Chondrocyte (in vitro differentiated cells): ENCODE results near the gene RHOT1. TPM values are rescaled to one million over a fixed set of nuclear protein-coding genes. Genes with fewer than 3 reads are reported as not detected.

Experiments used
- DNase-seq: peaks from one replicate; pipeline ENCODE4 v3.0.0; 2021; ENCODE audit warnings: mixed read lengths, low spot score
- H3K27ac Mint-ChIP-seq: one replicate; pipeline ENCODE4 v1.8.0; 2021; ENCODE audit warnings: mild to moderate bottlenecking, moderate library complexity, mixed read lengths; ENCODE audit not compliant: unreplicated experiment
- H3K27me3 Mint-ChIP-seq: 2 replicates; pipeline ENCODE4 v1.8.0; 2021; ENCODE audit warnings: low read depth, mixed read lengths
- H3K36me3 Mint-ChIP-seq: 2 replicates; pipeline ENCODE4 v1.8.0; 2021; ENCODE audit warnings: low read depth, mixed read lengths
- H3K4me1 Mint-ChIP-seq: 2 replicates; pipeline ENCODE4 v1.8.0; 2021; ENCODE audit warnings: low read depth, mild to moderate bottlenecking, mixed read lengths
- H3K4me3 Mint-ChIP-seq: one replicate; pipeline ENCODE4 v1.8.0; 2021; ENCODE audit warnings: mild to moderate bottlenecking, moderate library complexity, mixed read lengths; ENCODE audit not compliant: unreplicated experiment
- H3K9me3 Mint-ChIP-seq: 2 replicates; pipeline ENCODE4 v1.8.0; 2021; ENCODE audit warnings: low read depth, mixed read lengths
- CTCF ChIP-seq: fragments of 200-600 bp; sonication (generic); IDR thresholded peaks from 2 replicates; pipeline ENCODE4 v1.5.0; 2021; ENCODE audit warnings: antibody characterized with exemption, mild to moderate bottlenecking, moderate library complexity
- total RNA-seq: library from RNA; stranded (reverse); gene quantifications from 3 replicates; pipeline ENCODE4 v1.2.1, GENCODE V29; 2021

Gene RHOT1
- total RNA-seq, 1 donor from 2014 or later = 27.0 TPM

GRCh38 chr17:32256012-32256700, 113.9 kb downstream of the RHOT1 start:
- H3K27ac Mint-ChIP-seq = no peak overlapping the region
- no peaks in the 10 kb centered on the region for H3K36me3 Mint-ChIP-seq
- DNase-seq = no peak
- TF ChIP-seq CTCF = no peak
- H3K4me3 Mint-ChIP-seq = no peak overlapping the region
- H3K4me1 Mint-ChIP-seq = peaks cover 9% of the 10 kb centered on the region
- H3K9me3 Mint-ChIP-seq = no peaks in the 10 kb centered on the region
- H3K27me3 Mint-ChIP-seq = peaks cover 3% of the 10 kb centered on the region

- peaks cover 13% of the 10 kb centered on the region for H3K4me1 Mint-ChIP-seq
- H3K4me3 Mint-ChIP-seq = no peak overlapping the region
- H3K9me3 Mint-ChIP-seq = no peaks in the 10 kb centered on the region
- no peak for DNase-seq
- no peak overlapping the region for H3K27ac Mint-ChIP-seq
- TF ChIP-seq CTCF = no peak
- H3K36me3 Mint-ChIP-seq = no peaks in the 10 kb centered on the region
- peaks cover 5% of the 10 kb centered on the region for H3K27me3 Mint-ChIP-seq
Measured at GRCh38 chr17:32256701-32257019, 114.4 kb downstream of the RHOT1 start.

GRCh38 chr17:32258383-32259140, 116.3 kb downstream of the RHOT1 start:
- Mint-ChIP-seq H3K9me3 (no peaks in the 10 kb centered on the region), H3K36me3 (no peaks in the 10 kb centered on the region), H3K4me1 (peaks cover 13% of the 10 kb centered on the region), H3K4me3 (no peak overlapping the region), H3K27ac (no peak overlapping the region), H3K27me3 (peaks cover 21% of the 10 kb centered on the region)
- no peak for TF ChIP-seq CTCF
- DNase-seq = no peak

- Mint-ChIP-seq H3K36me3 (no peaks in the 10 kb centered on the region), H3K4me3 (no peak overlapping the region), H3K4me1 (peaks cover 15% of the 10 kb centered on the region), H3K27me3 (peaks cover 32% of the 10 kb centered on the region), H3K27ac (no peak overlapping the region), H3K9me3 (no peaks in the 10 kb centered on the region)
- no peak for TF ChIP-seq CTCF
- DNase-seq = no peak
Measured at GRCh38 chr17:32259586-32259985, 117.3 kb downstream of the RHOT1 start.

- DNase-seq = no peak
- Mint-ChIP-seq H3K4me1 (peaks cover 21% of the 10 kb centered on the region), H3K4me3 (no peak overlapping the region), H3K27me3 (peaks cover 34% of the 10 kb centered on the region), H3K36me3 (no peaks in the 10 kb centered on the region), H3K9me3 (no peaks in the 10 kb centered on the region), H3K27ac (no peak overlapping the region)
- no peak for TF ChIP-seq CTCF
Measured at GRCh38 chr17:32261417-32261736, 119.1 kb downstream of the RHOT1 start.
